Osteoblast (primary cell): ENCODE data around the gene FBLN7. TPM values are rescaled to one million over a fixed set of nuclear protein-coding genes. Genes with fewer than 3 reads are reported as not detected.

Experiments
- DNase-seq: peaks from one replicate; pipeline ENCODE4 v3.0.0; 2011; ENCODE audit warnings: low spot score, mixed read lengths; ENCODE audit not compliant: insufficient read length; ENCODE audit errors: missing footprints
- H2AFZ ChIP-seq: 2 replicates; pipeline ENCODE4 v1.6.0; 2011; ENCODE audit warnings: mild to moderate bottlenecking, low read length
- H3K27ac ChIP-seq: 2 replicates; pipeline ENCODE4 v1.5.1; 2011; ENCODE audit warnings: mild to moderate bottlenecking, low read depth, low read length, moderate library complexity
- H3K27me3 ChIP-seq: 2 replicates; pipeline ENCODE4 v1.6.0; 2012; ENCODE audit warnings: mild to moderate bottlenecking, control low read depth, inconsistent platforms, low read length, moderate library complexity; ENCODE audit not compliant: insufficient read depth
- H3K36me3 ChIP-seq: 2 replicates; pipeline ENCODE4 v1.5.1; 2011; ENCODE audit warnings: mild to moderate bottlenecking, low read length, control low read depth, moderate library complexity; ENCODE audit not compliant: insufficient read depth
- H3K4me1 ChIP-seq: 2 replicates; pipeline ENCODE4 v1.5.1; 2011; ENCODE audit warnings: mild to moderate bottlenecking, low read length, control low read depth, moderate library complexity; ENCODE audit not compliant: insufficient read depth
- H3K4me2 ChIP-seq: 2 replicates; pipeline ENCODE4 v1.6.0; 2011; ENCODE audit warnings: mild to moderate bottlenecking, low read length; ENCODE audit not compliant: insufficient read depth
- H3K4me3 ChIP-seq: fragments of 200-600 bp; sonication (generic); 3 replicates; pipeline ENCODE4 v1.5.1; 2012; ENCODE audit warnings: mild to moderate bottlenecking, low read length, inconsistent platforms; ENCODE audit not compliant: insufficient read depth
- H3K79me2 ChIP-seq: 2 replicates; pipeline ENCODE4 v1.6.0; 2012; ENCODE audit warnings: mild to moderate bottlenecking, low read length, control low read depth, inconsistent platforms; ENCODE audit not compliant: insufficient read depth
- H3K9me3 ChIP-seq: 2 replicates; pipeline ENCODE4 v1.5.1; 2011; ENCODE audit warnings: low read depth, low read length, control low read depth
- H4K20me1 ChIP-seq: 2 replicates; pipeline ENCODE4 v1.6.0; 2012; ENCODE audit warnings: mild to moderate bottlenecking, low read length, control low read depth; ENCODE audit not compliant: insufficient read depth
- total RNA-seq: library from RNA; depleted of rRNA; stranded (reverse); fragments of >200 nt; gene quantifications from 2 replicates; pipeline ENCODE4 v1.2.3, GENCODE V29; 2012
- TF ChIP-seq, protein P1 (sequence below): IDR thresholded peaks from 2 replicates; pipeline ENCODE4 v1.5.1; 2011; ENCODE audit warnings: mild to moderate bottlenecking, low read depth, low read length, moderate library complexity; ENCODE audit errors: extremely low read depth

The FBLN7 gene
- total RNA-seq, 1 donor: 5.8 TPM

DNA sequence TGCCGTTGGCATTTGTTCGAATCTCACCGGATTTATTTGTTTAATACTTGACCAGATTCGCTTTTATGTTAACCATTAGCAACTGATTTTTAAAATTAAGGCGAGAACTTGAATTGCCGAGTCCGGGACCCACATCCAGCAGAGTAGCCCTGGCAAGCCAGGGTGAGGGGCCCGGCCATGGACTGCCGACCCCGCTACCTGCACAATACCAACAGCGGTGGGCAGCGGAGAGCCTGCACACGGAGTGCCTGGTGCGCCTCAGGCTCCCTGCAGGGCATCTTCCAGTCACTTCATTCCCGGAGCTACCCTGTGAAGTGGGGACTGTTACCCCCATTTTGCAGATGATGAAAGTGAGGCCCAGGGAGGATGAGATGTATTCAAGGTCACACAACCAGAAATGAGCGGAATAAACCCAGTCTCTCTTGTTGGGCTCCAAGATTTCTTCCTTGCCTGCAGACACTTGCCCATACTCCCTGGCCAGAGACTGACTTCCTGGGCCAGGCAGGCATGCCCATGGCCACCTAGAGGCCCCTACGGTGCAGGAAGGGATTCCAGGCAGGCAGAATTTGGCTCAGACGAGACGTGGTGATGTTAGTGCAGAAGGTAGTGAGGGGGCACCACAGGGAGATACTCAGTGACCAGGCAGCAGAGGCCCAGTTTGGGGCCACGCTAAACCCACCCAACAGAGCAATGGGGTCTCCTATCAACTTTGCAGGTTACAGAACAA is 2.9 kb downstream of the FBLN7 start:
- H3K27me3 ChIP-seq: no peaks in the 10 kb centered on the region
- no peaks in the 10 kb centered on the region for H3K36me3 ChIP-seq
- no peak overlapping the region for H3K4me3 ChIP-seq
- TF ChIP-seq, protein P1, sequence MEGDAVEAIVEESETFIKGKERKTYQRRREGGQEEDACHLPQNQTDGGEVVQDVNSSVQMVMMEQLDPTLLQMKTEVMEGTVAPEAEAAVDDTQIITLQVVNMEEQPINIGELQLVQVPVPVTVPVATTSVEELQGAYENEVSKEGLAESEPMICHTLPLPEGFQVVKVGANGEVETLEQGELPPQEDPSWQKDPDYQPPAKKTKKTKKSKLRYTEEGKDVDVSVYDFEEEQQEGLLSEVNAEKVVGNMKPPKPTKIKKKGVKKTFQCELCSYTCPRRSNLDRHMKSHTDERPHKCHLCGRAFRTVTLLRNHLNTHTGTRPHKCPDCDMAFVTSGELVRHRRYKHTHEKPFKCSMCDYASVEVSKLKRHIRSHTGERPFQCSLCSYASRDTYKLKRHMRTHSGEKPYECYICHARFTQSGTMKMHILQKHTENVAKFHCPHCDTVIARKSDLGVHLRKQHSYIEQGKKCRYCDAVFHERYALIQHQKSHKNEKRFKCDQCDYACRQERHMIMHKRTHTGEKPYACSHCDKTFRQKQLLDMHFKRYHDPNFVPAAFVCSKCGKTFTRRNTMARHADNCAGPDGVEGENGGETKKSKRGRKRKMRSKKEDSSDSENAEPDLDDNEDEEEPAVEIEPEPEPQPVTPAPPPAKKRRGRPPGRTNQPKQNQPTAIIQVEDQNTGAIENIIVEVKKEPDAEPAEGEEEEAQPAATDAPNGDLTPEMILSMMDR: no peak
- no peaks in the 10 kb centered on the region for H3K9me3 ChIP-seq
- H2AFZ ChIP-seq: no peak overlapping the region
- H3K4me1 ChIP-seq: peaks cover 5% of the 10 kb centered on the region
- H3K27ac ChIP-seq: peak overlapping the region; percentile 32
- DNase-seq: peak; percentile 79
- peak overlapping the region; percentile 47 for H3K4me2 ChIP-seq
- no peaks in the 10 kb centered on the region for H4K20me1 ChIP-seq
- H3K79me2 ChIP-seq: no peaks in the 10 kb centered on the region

DNA sequence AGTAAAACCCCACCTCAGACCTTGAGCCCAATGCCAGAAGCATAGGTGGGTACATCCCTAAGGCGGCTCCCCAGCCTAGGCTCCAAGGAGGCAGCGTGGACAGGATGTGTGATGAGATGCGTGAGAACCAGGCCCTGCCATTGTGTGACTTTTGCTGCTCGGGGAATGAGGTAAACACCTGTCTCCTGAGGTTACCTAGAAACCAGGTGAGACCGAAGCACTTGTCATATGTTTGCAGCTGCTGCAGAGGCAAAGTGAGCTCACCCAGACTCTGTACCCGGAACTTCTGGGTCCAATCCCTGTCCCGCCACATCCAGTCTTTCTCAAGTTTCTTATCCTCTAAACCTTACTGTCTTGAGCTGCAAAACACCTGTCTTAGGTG is 3.4 kb downstream of the FBLN7 start:
- Histone ChIP-seq H4K20me1 (no peaks in the 10 kb centered on the region), H3K4me1 (peaks cover 5% of the 10 kb centered on the region), H3K27me3 (no peaks in the 10 kb centered on the region), H3K4me2 (no peak overlapping the region), H3K27ac (no peak overlapping the region), H2AFZ (no peak overlapping the region), H3K79me2 (no peaks in the 10 kb centered on the region), H3K4me3 (no peak overlapping the region), H3K9me3 (no peaks in the 10 kb centered on the region), H3K36me3 (no peaks in the 10 kb centered on the region)
- DNase-seq: no peak
- TF ChIP-seq, protein P1: no peak

DNA sequence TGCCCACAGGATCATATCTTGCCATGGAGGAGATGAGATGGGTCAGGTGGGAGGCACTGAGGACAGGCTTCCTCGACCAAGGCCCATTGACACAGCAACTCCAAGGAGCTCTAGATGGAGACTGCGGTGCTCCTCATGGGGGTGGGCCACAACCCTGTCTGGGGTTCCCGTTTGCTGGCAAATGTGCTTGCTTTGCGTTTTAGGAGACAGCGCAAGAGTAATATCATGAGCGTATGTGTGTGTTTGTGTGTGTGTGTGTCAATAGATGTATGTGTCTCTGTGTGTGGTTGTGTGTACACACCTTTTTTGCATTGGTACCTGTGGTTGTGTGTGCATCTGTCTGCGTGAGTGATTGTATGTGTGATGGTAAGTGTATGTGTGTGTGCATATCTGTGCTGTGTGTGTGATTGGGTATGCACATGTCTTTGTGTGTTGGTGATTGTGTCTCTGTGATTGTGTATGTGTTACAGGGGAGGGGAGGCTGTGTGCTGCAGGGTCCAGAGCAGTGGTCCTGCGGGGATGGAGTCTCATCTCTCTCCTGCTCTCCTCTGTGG is 4.4 kb downstream of the FBLN7 start:
- Histone ChIP-seq H2AFZ (no peak overlapping the region), H3K9me3 (no peaks in the 10 kb centered on the region), H3K4me3 (no peak overlapping the region), H4K20me1 (no peaks in the 10 kb centered on the region), H3K4me1 (peaks cover 7% of the 10 kb centered on the region), H3K27ac (no peak overlapping the region), H3K4me2 (no peak overlapping the region), H3K79me2 (no peaks in the 10 kb centered on the region), H3K27me3 (no peaks in the 10 kb centered on the region), H3K36me3 (no peaks in the 10 kb centered on the region)
- no peak for DNase-seq
- TF ChIP-seq, protein P1: no peak

DNA sequence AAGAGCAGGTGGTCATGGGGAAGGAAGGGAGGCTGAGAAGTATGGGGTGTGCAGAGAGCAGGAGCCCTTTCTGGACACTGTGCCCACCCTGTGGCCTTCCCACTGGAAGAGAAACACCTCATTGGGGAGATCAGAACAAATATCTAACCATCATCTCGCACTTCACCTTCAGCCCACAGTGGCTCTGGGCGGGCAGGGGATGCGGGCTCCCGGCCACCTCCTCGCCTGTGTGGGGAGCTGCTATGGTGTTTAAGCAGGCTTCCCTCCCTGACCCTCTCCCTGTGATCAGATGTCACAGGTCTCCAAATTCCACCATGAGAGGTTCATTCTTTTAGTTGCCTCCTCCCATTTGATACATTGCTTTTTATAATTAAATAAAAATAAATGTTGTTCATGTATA is 5.0 kb downstream of the FBLN7 start:
- Histone ChIP-seq H4K20me1 (no peaks in the 10 kb centered on the region), H2AFZ (no peak overlapping the region), H3K4me2 (no peak overlapping the region), H3K36me3 (no peaks in the 10 kb centered on the region), H3K4me3 (no peak overlapping the region), H3K79me2 (no peaks in the 10 kb centered on the region), H3K4me1 (peaks cover 8% of the 10 kb centered on the region), H3K27ac (no peak overlapping the region), H3K27me3 (no peaks in the 10 kb centered on the region), H3K9me3 (no peaks in the 10 kb centered on the region)
- TF ChIP-seq, protein P1: no peak
- DNase-seq: peak; percentile 74
